ENCODE data around the gene KLHL35. TPM values are rescaled to one million over a fixed set of nuclear protein-coding genes. Genes with fewer than 3 reads are reported as not detected.

The KLHL35 gene
- polyA plus RNA-seq, 3 donors = 0.33 to 0.45 TPM; not detected in 1

DNA sequence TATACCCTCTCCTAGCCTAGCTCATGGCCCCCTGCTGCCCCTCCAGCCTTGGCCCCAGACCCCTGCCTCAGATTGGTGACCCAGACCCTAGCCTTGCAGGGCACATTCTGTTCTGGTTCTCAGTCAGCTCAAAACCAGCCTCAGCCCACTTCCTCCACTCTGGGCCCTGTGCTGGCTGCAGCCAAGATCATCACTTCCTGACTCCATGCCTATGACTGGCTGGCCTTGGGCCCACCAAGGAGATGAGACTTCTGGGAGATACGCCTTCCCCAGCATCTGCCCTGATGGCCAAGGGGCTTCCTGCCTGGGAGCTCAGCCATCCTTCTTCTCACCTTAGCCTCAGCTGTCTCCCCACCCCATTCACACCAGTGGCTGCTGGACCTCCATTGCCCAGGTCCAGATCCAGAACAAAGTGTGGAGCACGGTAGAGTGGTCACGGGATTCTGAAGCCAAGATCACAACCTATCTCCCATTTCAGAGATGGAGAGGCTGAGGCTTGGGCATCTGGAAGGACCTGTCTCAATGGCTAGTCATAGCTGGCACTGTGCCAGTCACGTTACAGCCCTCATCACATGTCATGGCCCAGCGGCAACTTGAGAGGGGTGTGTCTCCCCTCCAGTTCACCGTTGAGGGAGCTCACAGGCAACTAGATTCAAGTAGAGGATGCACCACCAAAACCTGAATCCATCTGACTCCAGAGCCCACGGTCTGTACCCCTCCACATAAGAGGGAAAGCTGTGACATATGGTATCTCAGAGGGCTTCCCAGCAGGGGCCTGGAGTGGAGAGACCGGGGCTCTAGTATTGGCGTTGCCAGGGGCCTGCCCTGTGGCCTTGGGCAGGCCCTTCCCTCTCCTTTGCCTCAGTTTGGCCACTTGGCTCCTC lies 43.0 kb upstream of the KLHL35 start:
- TF ChIP-seq, protein P1, sequence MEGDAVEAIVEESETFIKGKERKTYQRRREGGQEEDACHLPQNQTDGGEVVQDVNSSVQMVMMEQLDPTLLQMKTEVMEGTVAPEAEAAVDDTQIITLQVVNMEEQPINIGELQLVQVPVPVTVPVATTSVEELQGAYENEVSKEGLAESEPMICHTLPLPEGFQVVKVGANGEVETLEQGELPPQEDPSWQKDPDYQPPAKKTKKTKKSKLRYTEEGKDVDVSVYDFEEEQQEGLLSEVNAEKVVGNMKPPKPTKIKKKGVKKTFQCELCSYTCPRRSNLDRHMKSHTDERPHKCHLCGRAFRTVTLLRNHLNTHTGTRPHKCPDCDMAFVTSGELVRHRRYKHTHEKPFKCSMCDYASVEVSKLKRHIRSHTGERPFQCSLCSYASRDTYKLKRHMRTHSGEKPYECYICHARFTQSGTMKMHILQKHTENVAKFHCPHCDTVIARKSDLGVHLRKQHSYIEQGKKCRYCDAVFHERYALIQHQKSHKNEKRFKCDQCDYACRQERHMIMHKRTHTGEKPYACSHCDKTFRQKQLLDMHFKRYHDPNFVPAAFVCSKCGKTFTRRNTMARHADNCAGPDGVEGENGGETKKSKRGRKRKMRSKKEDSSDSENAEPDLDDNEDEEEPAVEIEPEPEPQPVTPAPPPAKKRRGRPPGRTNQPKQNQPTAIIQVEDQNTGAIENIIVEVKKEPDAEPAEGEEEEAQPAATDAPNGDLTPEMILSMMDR (IDR thresholded peaks at IDR 0.05) = no peak
- Histone ChIP-seq H3K27me3 (ENCODE audit: control insufficient read depth in 2 of 2, insufficient read depth in 2 of 2, low read length in 2 of 2) (no peaks in the 10 kb centered on the region), H3K27ac (ENCODE audit: low read depth in 1 of 2, low read length in 2 of 2) (peak overlapping the region; percentile 7 to 67), H3K9ac (ENCODE audit: insufficient read depth, low read length, poor library complexity, severe bottlenecking) (peak overlapping the region; percentile 62), H3K9me3 (replicated peaks in 1 of 2; ENCODE audit: control insufficient read depth in 1 of 2, insufficient read depth in 1 of 2, low read length in 2 of 2) (no peaks in the 10 kb centered on the region), H3K4me2 (replicated peaks; ENCODE audit: extremely low read depth, low read length, poor library complexity, severe bottlenecking) (peak overlapping the region; percentile 83), H3K79me2 (ENCODE audit: insufficient read depth, low read length) (no peaks in the 10 kb centered on the region), H4K20me1 (ENCODE audit: insufficient read depth, low read length) (peaks cover 8% of the 10 kb centered on the region), H2AFZ (ENCODE audit: insufficient read depth, low read depth, low read length, poor library complexity, severe bottlenecking) (no peak overlapping the region), H3K4me1 (ENCODE audit: control insufficient read depth in 1 of 2, insufficient read depth in 2 of 2, low read length in 2 of 2) (peaks cover 21 to 25% of the 10 kb centered on the region in 2 donors), H3K36me3 (replicated peaks in 1 of 2; ENCODE audit: control insufficient read depth in 1 of 2, insufficient read depth in 2 of 2, low read length in 2 of 2) (peaks cover 0 to 21% of the 10 kb centered on the region in 2 donors), H3K4me3 (replicated peaks in 1 of 3; ENCODE audit: low read depth in 2 of 3, low read length in 3 of 3) (peak overlapping the region in 1 of 3 experiments; percentile 79)
- 67% methylated on average over 3 of the region's 9 CpGs for WGBS (ENCODE audit: insufficient coverage)
- no peaks in the 10 kb centered on the region for H3K9me3 Mint-ChIP-seq
- intact Hi-C loops (cut with micrococcal nuclease) = no loop called here
- H3K36me3 Mint-ChIP-seq = peaks cover 13 to 22% of the 10 kb centered on the region in 2 donors
- H3K27me3 Mint-ChIP-seq (ENCODE audit: low read depth in 3 of 3) = peaks cover 0 to 3% (median 0%) of the 10 kb centered on the region in 3 donors
- peak overlapping the region in 6 of 7 donors; percentile 12 to 90 (median 78) for H3K27ac Mint-ChIP-seq
- H3K4me3 Mint-ChIP-seq = no peak overlapping the region
- H3K4me1 Mint-ChIP-seq = peaks cover 28% of the 10 kb centered on the region
- peak; percentile 32 to 54 (median 40) for DNase-seq

DNA sequence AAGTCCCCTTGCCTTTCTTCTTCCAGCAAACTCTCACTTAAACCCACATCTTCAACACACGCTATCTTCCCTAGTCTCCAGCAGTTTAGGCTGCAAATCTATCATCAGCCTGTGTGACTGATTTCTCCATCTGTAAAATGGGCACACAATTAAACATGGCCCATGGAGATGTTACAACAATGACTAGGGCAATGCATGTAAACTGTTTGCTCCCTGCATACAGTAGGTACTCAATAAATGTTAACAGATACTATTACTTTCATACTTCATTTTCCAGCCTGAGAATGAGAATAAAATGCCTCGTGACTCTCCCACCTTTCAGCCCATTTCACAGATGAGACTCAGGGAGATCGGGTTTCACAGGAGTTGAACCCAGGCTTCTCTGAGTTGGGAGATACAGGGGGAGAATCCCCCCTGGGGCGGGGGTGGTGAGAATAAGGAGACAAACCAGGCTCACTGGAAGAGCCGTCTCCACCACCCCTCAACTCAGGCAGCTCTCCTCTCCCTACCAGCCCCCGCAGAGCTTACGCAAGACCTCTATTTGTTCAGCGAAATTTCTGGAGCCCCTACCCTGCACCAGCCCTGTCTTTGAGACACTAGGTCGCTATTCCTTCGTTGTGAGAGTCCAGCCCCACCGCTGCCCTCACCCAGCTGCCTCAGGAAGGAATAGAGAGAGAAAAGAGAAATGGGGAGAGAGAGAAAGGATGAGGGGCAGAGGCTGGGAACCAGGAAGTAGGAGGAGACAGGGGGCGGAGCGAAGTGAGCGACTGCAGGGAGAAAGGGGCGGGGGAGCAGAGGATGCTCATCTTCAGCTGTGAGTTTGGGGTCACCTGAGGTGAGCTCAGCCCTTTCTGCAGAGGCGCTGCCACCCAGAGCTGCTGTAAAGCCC lies 42.1 kb upstream of the KLHL35 start:
- no peaks in the 10 kb centered on the region for H3K9me3 Mint-ChIP-seq
- peak overlapping the region; percentile 62 for H3K9ac ChIP-seq (ENCODE audit: insufficient read depth, low read length, poor library complexity, severe bottlenecking)

More for the DNA sequence above, 42.1 kb upstream of the KLHL35 start:
- TF ChIP-seq, protein P1 (IDR thresholded peaks at IDR 0.05) = no peak
- peak; percentile 26 to 44 (median 28) for DNase-seq
- no peaks in the 10 kb centered on the region for H3K9me3 ChIP-seq (replicated peaks in 1 of 2; ENCODE audit: control insufficient read depth in 1 of 2, insufficient read depth in 1 of 2, low read length in 2 of 2)
- intact Hi-C loops (cut with micrococcal nuclease) = no loop called here
- Mint-ChIP-seq H3K27me3 (ENCODE audit: low read depth in 3 of 3) (peaks cover 0 to 3% (median 0%) of the 10 kb centered on the region in 3 donors), H3K4me1 (peaks cover 25% of the 10 kb centered on the region), H3K27ac (peak overlapping the region in 6 of 7 donors; percentile 68 to 92 (median 88)), H3K36me3 (peaks cover 14 to 25% of the 10 kb centered on the region in 2 donors), H3K4me3 (peak overlapping the region; percentile 83 to 95)
- H3K79me2 ChIP-seq (ENCODE audit: insufficient read depth, low read length) = no peaks in the 10 kb centered on the region
- H2AFZ ChIP-seq (ENCODE audit: insufficient read depth, low read depth, low read length, poor library complexity, severe bottlenecking) = peak overlapping the region; percentile 76
- H4K20me1 ChIP-seq (ENCODE audit: insufficient read depth, low read length) = peaks cover 8% of the 10 kb centered on the region
- WGBS (ENCODE audit: insufficient coverage) = 29% methylated on average over 5 of the region's 16 CpGs
- peak overlapping the region; percentile 32 to 79 (median 39) for H3K4me3 ChIP-seq (replicated peaks in 1 of 3; ENCODE audit: low read depth in 2 of 3, low read length in 3 of 3)
- H3K4me2 ChIP-seq (replicated peaks; ENCODE audit: extremely low read depth, low read length, poor library complexity, severe bottlenecking) = peak overlapping the region; percentile 83
- H3K27me3 ChIP-seq (ENCODE audit: control insufficient read depth in 2 of 2, insufficient read depth in 2 of 2, low read length in 2 of 2) = no peaks in the 10 kb centered on the region
- peaks cover 21 to 25% of the 10 kb centered on the region in 2 donors for H3K4me1 ChIP-seq (ENCODE audit: control insufficient read depth in 1 of 2, insufficient read depth in 2 of 2, low read length in 2 of 2)
- H3K36me3 ChIP-seq (replicated peaks in 1 of 2; ENCODE audit: control insufficient read depth in 1 of 2, insufficient read depth in 2 of 2, low read length in 2 of 2) = peaks cover 0 to 21% of the 10 kb centered on the region in 2 donors
- peak overlapping the region; percentile 7 to 67 for H3K27ac ChIP-seq (ENCODE audit: low read depth in 1 of 2, low read length in 2 of 2)

Measured in CD14-positive monocyte (primary cell).